ENCODE measurements around the gene CELF4. TPM values are rescaled to one million over a fixed set of nuclear protein-coding genes. Genes with fewer than 3 reads are reported as not detected.

The CELF4 gene
- total RNA-seq, 1 experiment from 2014 or later: not detected

DNA sequence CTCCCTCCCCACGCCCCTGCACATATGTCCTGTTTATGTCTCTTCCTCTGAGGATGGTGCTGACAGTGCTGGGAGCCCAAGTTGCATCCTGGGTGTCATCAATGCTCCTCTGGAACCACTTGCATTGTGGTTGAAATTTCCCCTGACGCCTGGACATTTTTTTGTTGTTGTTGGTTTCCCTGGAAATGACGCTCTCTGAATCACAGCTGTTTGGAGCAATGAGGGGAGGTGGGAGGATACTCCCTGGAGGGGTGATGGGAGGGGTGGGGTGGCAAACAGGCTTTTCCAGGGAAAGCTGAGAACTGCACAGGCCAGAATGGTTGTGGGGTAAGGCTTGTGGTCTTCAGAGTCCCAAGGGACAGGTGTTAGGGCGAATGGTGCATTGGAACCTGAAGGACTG is 29.6 kb downstream of the CELF4 start:
- Histone ChIP-seq H3K27me3 (ENCODE audit: control insufficient read depth, insufficient read depth, low read length) (peaks cover 5% of the 10 kb centered on the region; the same call in 1 of the 2 replicates), H3K4me1 (ENCODE audit: control insufficient read depth, insufficient read depth, low read length) (no peaks in the 10 kb centered on the region), H3K27ac (ENCODE audit: low read length) (no peak overlapping the region), H3K4me3 (ENCODE audit: low read depth in 2 of 2, low read length in 2 of 2) (no peak overlapping the region), H3K36me3 (ENCODE audit: control insufficient read depth, insufficient read depth, low read length) (no peaks in the 10 kb centered on the region), H3K9me3 (ENCODE audit: control insufficient read depth, insufficient read depth, low read depth, low read length) (no peaks in the 10 kb centered on the region)
- intact Hi-C loops (cut with micrococcal nuclease; ENCODE audit: unreplicated experiment): loop anchor here (5.0 kb wide), 1 partner anchor 94 kb away; no protein-coding TSS in a partner anchor
- no peak for DNase-seq (ENCODE audit: low read depth, low spot score)
- ChIA-PET POLR2A (no interaction called here), CTCF (interaction anchor here (0.6 kb wide), 1 partner anchor 192 kb away, joined by 4 read pairs; no protein-coding TSS in a partner anchor)
- no peak for ATAC-seq
- TF ChIP-seq POLR2AphosphoS5 (IDR thresholded peaks at IDR 0.05; ENCODE audit: low read depth, low read length): no peak
- no peak for TF ChIP-seq SIN3A (IDR thresholded peaks at IDR 0.05; ENCODE audit: borderline replicate concordance, insufficient read depth, low read depth, low read length)
- TF ChIP-seq, protein P1, sequence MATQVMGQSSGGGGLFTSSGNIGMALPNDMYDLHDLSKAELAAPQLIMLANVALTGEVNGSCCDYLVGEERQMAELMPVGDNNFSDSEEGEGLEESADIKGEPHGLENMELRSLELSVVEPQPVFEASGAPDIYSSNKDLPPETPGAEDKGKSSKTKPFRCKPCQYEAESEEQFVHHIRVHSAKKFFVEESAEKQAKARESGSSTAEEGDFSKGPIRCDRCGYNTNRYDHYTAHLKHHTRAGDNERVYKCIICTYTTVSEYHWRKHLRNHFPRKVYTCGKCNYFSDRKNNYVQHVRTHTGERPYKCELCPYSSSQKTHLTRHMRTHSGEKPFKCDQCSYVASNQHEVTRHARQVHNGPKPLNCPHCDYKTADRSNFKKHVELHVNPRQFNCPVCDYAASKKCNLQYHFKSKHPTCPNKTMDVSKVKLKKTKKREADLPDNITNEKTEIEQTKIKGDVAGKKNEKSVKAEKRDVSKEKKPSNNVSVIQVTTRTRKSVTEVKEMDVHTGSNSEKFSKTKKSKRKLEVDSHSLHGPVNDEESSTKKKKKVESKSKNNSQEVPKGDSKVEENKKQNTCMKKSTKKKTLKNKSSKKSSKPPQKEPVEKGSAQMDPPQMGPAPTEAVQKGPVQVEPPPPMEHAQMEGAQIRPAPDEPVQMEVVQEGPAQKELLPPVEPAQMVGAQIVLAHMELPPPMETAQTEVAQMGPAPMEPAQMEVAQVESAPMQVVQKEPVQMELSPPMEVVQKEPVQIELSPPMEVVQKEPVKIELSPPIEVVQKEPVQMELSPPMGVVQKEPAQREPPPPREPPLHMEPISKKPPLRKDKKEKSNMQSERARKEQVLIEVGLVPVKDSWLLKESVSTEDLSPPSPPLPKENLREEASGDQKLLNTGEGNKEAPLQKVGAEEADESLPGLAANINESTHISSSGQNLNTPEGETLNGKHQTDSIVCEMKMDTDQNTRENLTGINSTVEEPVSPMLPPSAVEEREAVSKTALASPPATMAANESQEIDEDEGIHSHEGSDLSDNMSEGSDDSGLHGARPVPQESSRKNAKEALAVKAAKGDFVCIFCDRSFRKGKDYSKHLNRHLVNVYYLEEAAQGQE (IDR thresholded peaks at IDR 0.05; ENCODE audit: insufficient read depth in 1 of 2, low read depth in 2 of 2, low read length in 1 of 2): no peak
- TF ChIP-seq, protein P2, sequence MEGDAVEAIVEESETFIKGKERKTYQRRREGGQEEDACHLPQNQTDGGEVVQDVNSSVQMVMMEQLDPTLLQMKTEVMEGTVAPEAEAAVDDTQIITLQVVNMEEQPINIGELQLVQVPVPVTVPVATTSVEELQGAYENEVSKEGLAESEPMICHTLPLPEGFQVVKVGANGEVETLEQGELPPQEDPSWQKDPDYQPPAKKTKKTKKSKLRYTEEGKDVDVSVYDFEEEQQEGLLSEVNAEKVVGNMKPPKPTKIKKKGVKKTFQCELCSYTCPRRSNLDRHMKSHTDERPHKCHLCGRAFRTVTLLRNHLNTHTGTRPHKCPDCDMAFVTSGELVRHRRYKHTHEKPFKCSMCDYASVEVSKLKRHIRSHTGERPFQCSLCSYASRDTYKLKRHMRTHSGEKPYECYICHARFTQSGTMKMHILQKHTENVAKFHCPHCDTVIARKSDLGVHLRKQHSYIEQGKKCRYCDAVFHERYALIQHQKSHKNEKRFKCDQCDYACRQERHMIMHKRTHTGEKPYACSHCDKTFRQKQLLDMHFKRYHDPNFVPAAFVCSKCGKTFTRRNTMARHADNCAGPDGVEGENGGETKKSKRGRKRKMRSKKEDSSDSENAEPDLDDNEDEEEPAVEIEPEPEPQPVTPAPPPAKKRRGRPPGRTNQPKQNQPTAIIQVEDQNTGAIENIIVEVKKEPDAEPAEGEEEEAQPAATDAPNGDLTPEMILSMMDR (IDR thresholded peaks at IDR 0.05): no peak
- no peak for TF ChIP-seq TCF7L2 (IDR thresholded peaks at IDR 0.05; ENCODE audit: low read depth, low read length)
- BruUV-seq (replicated peaks): no TSS peak
- in situ Hi-C loops (cut with HindIII; ENCODE audit: low pct_unique_long_range_greater_than_20kb, low sequenced_read_pairs): no loop called here

- DNase-seq (ENCODE audit: low read depth, low spot score) (no peak), ATAC-seq (no peak)
- ChIA-PET CTCF (interaction anchor here (0.6 kb wide), 1 partner anchor 142 kb away, joined by 3 read pairs; no protein-coding TSS in a partner anchor), POLR2A (no interaction called here)
- intact Hi-C loops (cut with micrococcal nuclease; ENCODE audit: unreplicated experiment) (loop anchor here (5.0 kb wide), 1 partner anchor 92 kb away; no protein-coding TSS in a partner anchor), in situ Hi-C loops (cut with HindIII; ENCODE audit: low pct_unique_long_range_greater_than_20kb, low sequenced_read_pairs) (no loop called here)
- Histone ChIP-seq H3K27ac (ENCODE audit: low read length) (no peak overlapping the region), H3K4me3 (ENCODE audit: low read depth in 2 of 2, low read length in 2 of 2) (no peak overlapping the region), H3K4me1 (ENCODE audit: control insufficient read depth, insufficient read depth, low read length) (no peaks in the 10 kb centered on the region), H3K36me3 (ENCODE audit: control insufficient read depth, insufficient read depth, low read length) (no peaks in the 10 kb centered on the region), H3K27me3 (ENCODE audit: control insufficient read depth, insufficient read depth, low read length) (peaks cover 5% of the 10 kb centered on the region; the same call in 1 of the 2 replicates), H3K9me3 (ENCODE audit: control insufficient read depth, insufficient read depth, low read depth, low read length) (no peaks in the 10 kb centered on the region)
- TF ChIP-seq SIN3A (IDR thresholded peaks at IDR 0.05; ENCODE audit: borderline replicate concordance, insufficient read depth, low read depth, low read length) (no peak), TCF7L2 (IDR thresholded peaks at IDR 0.05; ENCODE audit: low read depth, low read length) (no peak), POLR2AphosphoS5 (IDR thresholded peaks at IDR 0.05; ENCODE audit: low read depth, low read length) (no peak)
- TF ChIP-seq, protein P1 (IDR thresholded peaks at IDR 0.05; ENCODE audit: insufficient read depth in 1 of 2, low read depth in 2 of 2, low read length in 1 of 2): no peak
- BruUV-seq (replicated peaks): no TSS peak
These were observed 31.0 kb downstream of the CELF4 start for GRCh38 chr18:37534627-37535026.
